Thoracic aorta (tissue), 2 donors: ENCODE measurements around the gene S100A8. TPM values are rescaled to one million over a fixed set of nuclear protein-coding genes. Genes with fewer than 3 reads are reported as not detected.

ENCODE experiments used
- ATAC-seq: fragments of 150-250 bp; one replicate; pipeline ENCODE4 v1.8.0; 2017; ENCODE audit warnings: low read depth; ENCODE audit not compliant: insufficient number of reproducible peaks, low FRiP score
- DNase-seq: peaks from one replicate; pipeline ENCODE4 v3.0.0-alpha.2; 2020; ENCODE audit warnings: low spot score
- H3K27ac ChIP-seq, 2 donors: fragments of 200-600 bp; sonication (generic); 1 replicate in 1 of 2; 2 replicates in 1 of 2; pipeline ENCODE4 v1.5.1; 2016; ENCODE audit warnings: mild to moderate bottlenecking in 2 of 2, moderate library complexity in 2 of 2
- H3K27me3 ChIP-seq: fragments of 200-600 bp; sonication (generic); replicated peaks from 2 replicates; pipeline ENCODE4 v1.6.0; 2016; ENCODE audit warnings: mild to moderate bottlenecking; ENCODE audit not compliant: insufficient read depth
- H3K36me3 ChIP-seq: fragments of 200-600 bp; sonication (generic); one replicate; pipeline ENCODE4 v1.5.1; 2016
- H3K4me1 ChIP-seq, 2 donors: fragments of 200-600 bp; sonication (generic); 1 replicate in 1 of 2; 2 replicates in 1 of 2; pipeline versions ENCODE4 v1.5.1 to v1.6.0; 2016; ENCODE audit warnings: low read depth in 2 of 2, mild to moderate bottlenecking in 1 of 2; ENCODE audit not compliant: control insufficient read depth in 1 of 2
- H3K4me3 ChIP-seq: fragments of 200-600 bp; sonication (generic); 2 replicates; pipeline ENCODE4 v1.5.1; 2016; ENCODE audit warnings: mild to moderate bottlenecking
- H3K9me3 ChIP-seq: fragments of 200-600 bp; sonication (generic); 2 replicates; pipeline ENCODE4 v1.5.1; 2016
- CTCF ChIP-seq: fragments of 200-600 bp; sonication (generic); IDR thresholded peaks from one replicate; pipeline ENCODE4 v1.5.1; 2019; ENCODE audit warnings: antibody characterized with exemption
- total RNA-seq, 2 donors: library from RNA; depleted of rRNA; stranded (reverse); fragments of >200 nt; gene quantifications; one replicate each; pipeline versions ENCODE4 v1.1.0 to v1.2.3, GENCODE V29; 2016

The S100A8 gene
- total RNA-seq, 2 donors from 2014 or later, result 31.5 to 95.4 TPM

- no peaks in the 10 kb centered on the region for H3K27me3 ChIP-seq
- H3K9me3 ChIP-seq, result no peaks in the 10 kb centered on the region
- DNase-seq, result no peak
- no peak overlapping the region for H3K27ac ChIP-seq
- no peak for TF ChIP-seq CTCF
- no peaks in the 10 kb centered on the region for H3K36me3 ChIP-seq
- no peak overlapping the region for H3K4me3 ChIP-seq
- no peak for ATAC-seq
- no peaks in the 10 kb centered on the region for H3K4me1 ChIP-seq
Measured at GRCh38 chr1:153380711-153381110, 10.2 kb downstream of the S100A8 start.

- Histone ChIP-seq H3K27ac (no peak overlapping the region), H3K4me3 (no peak overlapping the region), H3K4me1 (no peaks in the 10 kb centered on the region), H3K36me3 (no peaks in the 10 kb centered on the region), H3K9me3 (no peaks in the 10 kb centered on the region), H3K27me3 (no peaks in the 10 kb centered on the region)
- no peak for TF ChIP-seq CTCF
- DNase-seq (no peak), ATAC-seq (no peak)
Measured at GRCh38 chr1:153379591-153379990, 11.3 kb downstream of the S100A8 start.

GRCh38 chr1:153375511-153375910, 15.4 kb downstream of the S100A8 start, which contains the start of gene S100A12:
Gene S100A12, minus strand, starts transcription at chr1:153375621. Its CDS starts 1,029 bp downstream, at chr1:153374592.
- Histone ChIP-seq H3K4me1 (no peaks in the 10 kb centered on the region), H3K4me3 (no peak within 1 kb of the TSS), H3K9me3 (no peaks in the 10 kb centered on the region), H3K36me3 (no peaks in the 10 kb centered on the region), H3K27me3 (no peaks in the 10 kb centered on the region), H3K27ac (no peak within 1 kb of the TSS)
- ATAC-seq, result no peak
- no peak for DNase-seq
- no peak for TF ChIP-seq CTCF

- Histone ChIP-seq H3K9me3 (no peaks in the 10 kb centered on the region), H3K36me3 (no peaks in the 10 kb centered on the region), H3K4me3 (no peak overlapping the region), H3K4me1 (no peaks in the 10 kb centered on the region), H3K27me3 (no peaks in the 10 kb centered on the region), H3K27ac (no peak overlapping the region)
- DNase-seq, result no peak
- no peak for ATAC-seq
- no peak for TF ChIP-seq CTCF
Measured at GRCh38 chr1:153374071-153374470, 16.8 kb downstream of the S100A8 start.

GRCh38 chr1:153372571-153372970, 18.3 kb downstream of the S100A8 start:
- H3K4me3 ChIP-seq, result no peak overlapping the region
- TF ChIP-seq CTCF, result no peak
- H3K36me3 ChIP-seq, result no peaks in the 10 kb centered on the region
- no peak for DNase-seq
- H3K9me3 ChIP-seq, result no peaks in the 10 kb centered on the region
- H3K27ac ChIP-seq, result no peak overlapping the region
- no peaks in the 10 kb centered on the region for H3K27me3 ChIP-seq
- no peaks in the 10 kb centered on the region for H3K4me1 ChIP-seq
- ATAC-seq, result no peak
